ENCODE data around the gene ATP2B2.
"Not testable (repeated sequence)": the region's sequence is repeated elsewhere in the genome, so short reads cannot be mapped to it uniquely, and the experiment has no call there.

ATP2B2 gene

GRCh38 chr3:10505050-10505790 is at the start of gene ATP2B2:
ATP2B2 (minus strand) TSS chr3:10505586; CDS start chr3:10449543, 56,043 bp downstream.
- in situ Hi-C loops (cut with HindIII; ENCODE audit: low sequenced_read_pairs) = no loop called here

GRCh38 chr3:10554746-10555145 is 49.4 kb upstream of the ATP2B2 start:
- in situ Hi-C loops (cut with HindIII; ENCODE audit: low sequenced_read_pairs) = no loop called here

GRCh38 chr3:10554236-10554611 is 48.8 kb upstream of the ATP2B2 start:
- in situ Hi-C loops (cut with HindIII; ENCODE audit: low sequenced_read_pairs) = no loop called here

- in situ Hi-C loops (cut with HindIII; ENCODE audit: low sequenced_read_pairs) = no loop called here
Observed at GRCh38 chr3:10553591-10554235, 48.3 kb upstream of the ATP2B2 start.

- in situ Hi-C loops (cut with HindIII; ENCODE audit: low sequenced_read_pairs) = no loop called here
Observed at GRCh38 chr3:10552631-10552943, 47.2 kb upstream of the ATP2B2 start.

GRCh38 chr3:10551821-10552630 is 46.6 kb upstream of the ATP2B2 start:
- in situ Hi-C loops (cut with HindIII; ENCODE audit: low sequenced_read_pairs) = no loop called here

- in situ Hi-C loops (cut with HindIII; ENCODE audit: low sequenced_read_pairs) = no loop called here
Observed at GRCh38 chr3:10551139-10551538, 45.8 kb upstream of the ATP2B2 start.

GRCh38 chr3:10550705-10551104 is 45.3 kb upstream of the ATP2B2 start:
- in situ Hi-C loops (cut with HindIII; ENCODE audit: low sequenced_read_pairs) = no loop called here

- in situ Hi-C loops (cut with HindIII; ENCODE audit: low sequenced_read_pairs) = no loop called here
Observed at GRCh38 chr3:10549617-10550230, 44.3 kb upstream of the ATP2B2 start.

GRCh38 chr3:10548992-10549391 is 43.6 kb upstream of the ATP2B2 start:
- in situ Hi-C loops (cut with HindIII; ENCODE audit: low sequenced_read_pairs) = no loop called here

- in situ Hi-C loops (cut with HindIII; ENCODE audit: low sequenced_read_pairs) = no loop called here
Observed at GRCh38 chr3:10547841-10548783, 42.7 kb upstream of the ATP2B2 start.

- in situ Hi-C loops (cut with HindIII; ENCODE audit: low sequenced_read_pairs) = no loop called here
Observed at GRCh38 chr3:10547413-10547812, 42.0 kb upstream of the ATP2B2 start.

- in situ Hi-C loops (cut with HindIII; ENCODE audit: low sequenced_read_pairs) = no loop called here
Observed at GRCh38 chr3:10546820-10547263, 41.5 kb upstream of the ATP2B2 start.

GRCh38 chr3:10546181-10546624 is 40.8 kb upstream of the ATP2B2 start:
- in situ Hi-C loops (cut with HindIII; ENCODE audit: low sequenced_read_pairs) = no loop called here

- in situ Hi-C loops (cut with HindIII; ENCODE audit: low sequenced_read_pairs) = no loop called here
Observed at GRCh38 chr3:10542518-10542917, 37.1 kb upstream of the ATP2B2 start.

GRCh38 chr3:10540347-10540746 is 35.0 kb upstream of the ATP2B2 start:
- in situ Hi-C loops (cut with HindIII; ENCODE audit: low sequenced_read_pairs) = not testable (repeated sequence)

- in situ Hi-C loops (cut with HindIII; ENCODE audit: low sequenced_read_pairs) = no loop called here
Observed at GRCh38 chr3:10534066-10534465, 28.7 kb upstream of the ATP2B2 start.

- in situ Hi-C loops (cut with HindIII; ENCODE audit: low sequenced_read_pairs) = no loop called here
Observed at GRCh38 chr3:10533737-10534023, 28.3 kb upstream of the ATP2B2 start.

- in situ Hi-C loops (cut with HindIII; ENCODE audit: low sequenced_read_pairs) = no loop called here
Observed at GRCh38 chr3:10532939-10533736, 27.8 kb upstream of the ATP2B2 start.

GRCh38 chr3:10531031-10531430 is 25.6 kb upstream of the ATP2B2 start:
- in situ Hi-C loops (cut with HindIII; ENCODE audit: low sequenced_read_pairs) = no loop called here
